HG02798 (cell line): ENCODE measurements around the gene HEATR5B.
"Not testable (repeated sequence)": the region's sequence is repeated elsewhere in the genome, so short reads cannot be mapped to it uniquely, and the experiment has no call there.

Source experiments
- ATAC-seq: cut with Tn5 transposase; IDR thresholded peaks from one replicate; pipeline ENCODE4 v1.9.1; 2021; ENCODE audit warnings: mild to moderate bottlenecking; ENCODE audit not compliant: unreplicated experiment, poor library complexity

Gene HEATR5B

GRCh38 chr2:36952748-36953197 is 131.4 kb downstream of the HEATR5B start:
- ATAC-seq = no peak

DNA sequence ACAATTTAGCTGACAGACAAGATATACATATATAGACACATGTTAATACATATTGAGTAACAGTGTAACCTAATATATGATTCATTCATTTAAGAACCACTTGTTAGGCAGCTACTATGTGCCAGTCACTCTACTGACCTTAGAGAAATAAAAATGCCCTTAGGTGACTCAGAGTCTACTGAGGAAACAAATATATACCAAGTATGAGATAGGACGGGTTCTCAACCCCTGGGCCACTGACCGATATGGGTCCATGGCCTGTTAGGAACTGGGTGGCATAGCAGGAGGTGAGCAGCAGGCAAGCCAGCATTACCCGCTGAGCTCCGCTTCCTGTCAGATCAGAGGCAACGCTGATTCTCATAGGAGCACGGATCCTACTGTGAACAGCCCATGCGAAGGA is 132.6 kb downstream of the HEATR5B start:
- ATAC-seq = no peak

DNA sequence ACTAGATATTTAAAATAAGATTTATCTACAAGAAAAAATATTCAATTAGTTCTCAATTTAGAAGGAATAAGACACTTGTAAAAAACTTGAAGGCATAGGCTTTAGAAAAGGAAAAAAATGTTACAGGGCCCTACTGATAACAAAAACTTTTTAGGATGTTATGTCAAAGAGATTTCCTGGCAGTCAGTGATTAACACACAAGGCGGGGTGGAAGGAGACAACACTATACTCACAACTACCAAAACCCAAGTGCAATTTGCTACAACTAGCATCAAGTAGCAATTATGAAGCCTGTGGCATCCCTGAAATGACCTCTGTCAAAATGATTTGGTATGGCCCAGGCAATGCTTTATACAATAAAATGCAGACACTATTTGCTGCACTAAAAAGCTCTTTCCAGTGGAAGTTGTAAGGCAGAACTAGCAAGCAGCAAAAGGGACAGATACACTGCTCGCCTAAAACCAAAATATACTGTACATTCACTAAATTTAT is 133.1 kb downstream of the HEATR5B start:
- no peak for ATAC-seq

- no peak for ATAC-seq
These were observed 134.3 kb downstream of the HEATR5B start for GRCh38 chr2:36949845-36950244.

DNA sequence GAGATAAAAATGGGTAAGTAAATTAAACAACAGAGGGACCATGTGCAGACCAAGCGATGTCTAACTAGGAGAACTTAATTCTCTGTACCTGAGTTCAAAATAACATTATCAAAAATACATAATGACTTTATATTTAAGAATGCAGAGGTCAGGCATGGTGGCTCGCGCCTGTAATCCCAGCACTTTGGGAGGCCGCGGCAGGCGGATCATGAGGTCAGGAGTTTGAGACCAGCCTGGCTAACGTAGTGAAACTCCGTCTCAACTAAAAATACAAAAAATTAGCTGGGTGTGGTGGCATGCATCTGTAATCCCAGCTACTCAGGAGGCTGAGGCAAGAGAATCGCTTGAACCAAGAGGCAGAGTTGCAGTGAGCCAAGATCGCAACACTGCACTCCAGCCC is 138.9 kb downstream of the HEATR5B start:
- ATAC-seq = not testable (repeated sequence)

GRCh38 chr2:36941867-36942266 is 142.3 kb downstream of the HEATR5B start:
- ATAC-seq = no peak

GRCh38 chr2:36936526-36936925 is 147.6 kb downstream of the HEATR5B start:
- ATAC-seq = not testable (repeated sequence)

DNA sequence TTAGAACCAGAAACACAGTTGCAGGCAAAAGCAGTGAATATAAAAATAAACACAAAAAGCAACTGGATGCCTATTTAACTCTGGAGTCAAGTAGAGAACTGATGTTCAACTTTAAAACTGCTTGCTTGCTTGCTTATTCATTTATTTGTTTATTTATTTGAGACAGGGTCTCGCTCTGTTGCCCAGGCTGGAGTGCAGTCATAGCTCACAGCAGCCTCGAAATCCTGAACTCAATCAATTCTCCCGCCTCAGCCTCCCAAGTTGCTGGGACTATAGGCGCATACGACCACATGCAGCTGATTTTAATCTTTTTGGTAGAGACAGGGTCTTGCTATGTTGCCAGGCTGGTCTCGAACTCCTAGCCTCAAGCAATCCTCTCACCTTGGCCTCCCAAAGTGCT is 152.5 kb downstream of the HEATR5B start:
- ATAC-seq = not testable (repeated sequence)
